Right atrium auricular region (tissue), 2 donors: ENCODE data around the gene CCDC116. TPM values are rescaled to one million over a fixed set of nuclear protein-coding genes. Genes with fewer than 3 reads are reported as not detected.
A peak's percentile ranks its signal among the peaks of the same experiment; 100 is the strongest.

Source experiments
- DNase-seq: peaks from one replicate; pipeline ENCODE4 v3.0.0-alpha.2; 2019; ENCODE audit warnings: low spot score
- H3K27ac ChIP-seq, 2 donors: fragments of 200-600 bp; sonication (generic); 1 replicate in 1 of 2; 2 replicates in 1 of 2; pipeline ENCODE4 v1.5.1; 2016 to 2019
- H3K27me3 ChIP-seq, 2 donors: fragments of 200-600 bp; sonication (generic); one replicate each; pipeline versions ENCODE4 v1.5.1 to v1.6.0; 2017 to 2019
- H3K36me3 ChIP-seq: fragments of 200-600 bp; sonication (generic); one replicate; pipeline ENCODE4 v1.5.1; 2016
- H3K4me1 ChIP-seq, 2 donors: fragments of 200-600 bp; sonication (generic); one replicate each; pipeline versions ENCODE4 v1.5.1 to v1.6.0; 2017 to 2019
- H3K4me3 ChIP-seq, 2 donors: fragments of 200-600 bp; sonication (generic); 1 replicate in 1 of 2; 2 replicates in 1 of 2; pipeline ENCODE4 v1.5.1; 2017 to 2019; ENCODE audit warnings: mild to moderate bottlenecking in 1 of 2, moderate library complexity in 1 of 2
- H3K9me3 ChIP-seq, 2 donors: fragments of 200-600 bp; sonication (generic); one replicate each; pipeline ENCODE4 v1.5.1; 2019
- total RNA-seq, 2 donors: library from RNA; depleted of rRNA; stranded (reverse); fragments of >200 nt; gene quantifications; one replicate each; pipeline ENCODE4 v1.1.0, GENCODE V29; 2016
- TF ChIP-seq, protein P1 (sequence below), 2 donors: fragments of 200-600 bp; sonication (generic); IDR thresholded peaks; one replicate each; pipeline ENCODE4 v1.5.1; 2019; ENCODE audit warnings: antibody characterized with exemption in 2 of 2

The CCDC116 gene
- total RNA-seq, 2 donors from 2014 or later, result not detected

DNA sequence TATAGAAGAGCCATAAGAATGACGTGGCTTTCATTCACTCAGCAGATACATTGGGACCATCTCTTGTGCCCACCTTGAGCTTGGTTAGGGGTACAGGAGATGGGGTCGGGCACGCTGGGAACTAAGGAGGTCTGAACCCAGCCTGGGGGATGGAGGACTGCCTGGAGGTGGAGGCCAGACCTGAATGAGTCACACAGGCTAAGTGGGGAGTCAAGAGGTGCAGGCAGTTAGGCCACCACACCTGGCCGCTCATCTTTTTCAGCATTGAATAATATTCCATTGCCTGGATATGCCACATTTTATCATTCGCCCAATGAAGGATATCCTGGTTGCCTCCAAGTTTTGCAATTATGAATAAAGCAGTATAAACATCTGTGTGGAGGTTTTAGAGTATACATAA is 29.4 kb downstream of the CCDC116 start:
- Histone ChIP-seq H3K27ac (no peak overlapping the region), H3K36me3 (no peaks in the 10 kb centered on the region), H3K4me1 (peaks cover 0 to 26% of the 10 kb centered on the region in 2 donors), H3K9me3 (no peaks in the 10 kb centered on the region), H3K27me3 (no peaks in the 10 kb centered on the region), H3K4me3 (no peak overlapping the region)
- TF ChIP-seq, protein P1, sequence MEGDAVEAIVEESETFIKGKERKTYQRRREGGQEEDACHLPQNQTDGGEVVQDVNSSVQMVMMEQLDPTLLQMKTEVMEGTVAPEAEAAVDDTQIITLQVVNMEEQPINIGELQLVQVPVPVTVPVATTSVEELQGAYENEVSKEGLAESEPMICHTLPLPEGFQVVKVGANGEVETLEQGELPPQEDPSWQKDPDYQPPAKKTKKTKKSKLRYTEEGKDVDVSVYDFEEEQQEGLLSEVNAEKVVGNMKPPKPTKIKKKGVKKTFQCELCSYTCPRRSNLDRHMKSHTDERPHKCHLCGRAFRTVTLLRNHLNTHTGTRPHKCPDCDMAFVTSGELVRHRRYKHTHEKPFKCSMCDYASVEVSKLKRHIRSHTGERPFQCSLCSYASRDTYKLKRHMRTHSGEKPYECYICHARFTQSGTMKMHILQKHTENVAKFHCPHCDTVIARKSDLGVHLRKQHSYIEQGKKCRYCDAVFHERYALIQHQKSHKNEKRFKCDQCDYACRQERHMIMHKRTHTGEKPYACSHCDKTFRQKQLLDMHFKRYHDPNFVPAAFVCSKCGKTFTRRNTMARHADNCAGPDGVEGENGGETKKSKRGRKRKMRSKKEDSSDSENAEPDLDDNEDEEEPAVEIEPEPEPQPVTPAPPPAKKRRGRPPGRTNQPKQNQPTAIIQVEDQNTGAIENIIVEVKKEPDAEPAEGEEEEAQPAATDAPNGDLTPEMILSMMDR (IDR thresholded peaks at IDR 0.05), result no peak
- DNase-seq, result no peak

GRCh38 chr22:21663738-21664137 is 31.2 kb downstream of the CCDC116 start:
- TF ChIP-seq, protein P1 (IDR thresholded peaks at IDR 0.05), result no peak
- H3K4me1 ChIP-seq, result peaks cover 0 to 17% of the 10 kb centered on the region in 2 donors
- no peak overlapping the region for H3K27ac ChIP-seq
- DNase-seq, result no peak
- H3K36me3 ChIP-seq, result no peaks in the 10 kb centered on the region
- no peaks in the 10 kb centered on the region for H3K9me3 ChIP-seq
- H3K4me3 ChIP-seq, result no peak overlapping the region
- no peaks in the 10 kb centered on the region for H3K27me3 ChIP-seq

GRCh38 chr22:21665047-21665851 is 32.7 kb downstream of the CCDC116 start:
- Histone ChIP-seq H3K27ac (peak overlapping the region; percentile 91 to 92), H3K9me3 (no peaks in the 10 kb centered on the region), H3K36me3 (peaks cover 1% of the 10 kb centered on the region), H3K4me1 (peaks cover 0 to 17% of the 10 kb centered on the region in 2 donors), H3K27me3 (no peaks in the 10 kb centered on the region), H3K4me3 (peak overlapping the region; percentile 66 to 70)
- DNase-seq, result no peak
- TF ChIP-seq, protein P1 (IDR thresholded peaks at IDR 0.05), result no peak

GRCh38 chr22:21666786-21667185 is 34.2 kb downstream of the CCDC116 start:
- Histone ChIP-seq H3K36me3 (peaks cover 16% of the 10 kb centered on the region), H3K9me3 (no peaks in the 10 kb centered on the region), H3K27me3 (no peaks in the 10 kb centered on the region), H3K27ac (peak overlapping the region in 1 of 2 donors; percentile 91), H3K4me1 (peaks cover 0 to 26% of the 10 kb centered on the region in 2 donors), H3K4me3 (peak overlapping the region; percentile 66 to 70)
- TF ChIP-seq, protein P1 (IDR thresholded peaks at IDR 0.05), result no peak
- DNase-seq, result no peak

- no peak overlapping the region for H3K4me3 ChIP-seq
- H3K9me3 ChIP-seq, result no peaks in the 10 kb centered on the region
- DNase-seq, result no peak
- TF ChIP-seq, protein P1 (IDR thresholded peaks at IDR 0.05), result no peak
- peaks cover 39% of the 10 kb centered on the region for H3K36me3 ChIP-seq
- peaks cover 0 to 26% of the 10 kb centered on the region in 2 donors for H3K4me1 ChIP-seq
- no peaks in the 10 kb centered on the region for H3K27me3 ChIP-seq
- H3K27ac ChIP-seq, result no peak overlapping the region
Measured at GRCh38 chr22:21669026-21669425, 36.5 kb downstream of the CCDC116 start.
